CD4-positive, alpha-beta T cell (primary cell): ENCODE data around the gene NEK7. TPM values are rescaled to one million over a fixed set of nuclear protein-coding genes. Genes with fewer than 3 reads are reported as not detected.
A peak's percentile ranks its signal among the peaks of the same experiment; 100 is the strongest.

Experiments
- ATAC-seq: fragments of 200-7000 bp; cut with Tn5 transposase; one replicate; pipeline ENCODE4 v1.10.0; 2022; ENCODE audit warnings: mild to moderate bottlenecking; ENCODE audit not compliant: poor library complexity
- CTCF ChIA-PET: fragments of 350-600 bp; sonication (Branson Sonifier 250); formaldehyde crosslinking; loops from one replicate; lab custom pipeline; 2021; ENCODE audit warnings: antibody characterized with exemption, inconsistent platforms; lab: Charles Lee
- POLR2A ChIA-PET: fragments of 350-600 bp; sonication (Branson Sonifier 250); formaldehyde crosslinking; loops from one replicate; lab custom pipeline; 2021; ENCODE audit warnings: antibody characterized with exemption, inconsistent platforms; lab: Charles Lee
- DNase-seq, 14 experiments: peaks; one replicate each; pipeline ENCODE4 v3.0.0-alpha.2; 2013 to 2020; ENCODE audit warnings: mixed read lengths in 2 of 14
- H3K27ac ChIP-seq, 2 donors: one replicate each; pipeline versions ENCODE4 v1.5.1 to v1.7.0; 2013; ENCODE audit warnings: low read length in 2 of 2, low read depth in 1 of 2, mild to moderate bottlenecking in 1 of 2
- H3K27me3 ChIP-seq, 2 experiments: 1 replicate in 1 of 2; 2 replicates in 1 of 2; pipeline versions ENCODE4 v1.6.1 to v1.7.0; 2013; ENCODE audit warnings: low read length in 2 of 2, control low read depth in 1 of 2, mild to moderate bottlenecking in 1 of 2, moderate library complexity in 1 of 2; ENCODE audit not compliant: insufficient read depth in 2 of 2, control insufficient read depth in 1 of 2
- H3K36me3 ChIP-seq: one replicate; pipeline ENCODE4 v1.6.1; 2013; ENCODE audit warnings: low read length, control low read depth; ENCODE audit not compliant: insufficient read depth
- H3K4me1 ChIP-seq: one replicate; pipeline ENCODE4 v1.6.1; 2013; ENCODE audit warnings: low read length, control low read depth; ENCODE audit not compliant: insufficient read depth
- H3K4me3 ChIP-seq: one replicate; pipeline ENCODE4 v1.5.1; 2013; ENCODE audit warnings: mild to moderate bottlenecking, low read length, moderate library complexity
- H3K9me3 ChIP-seq, 2 experiments: 1 replicate in 1 of 2; 2 replicates in 1 of 2; pipeline versions ENCODE4 v1.6.1 to v1.7.0; 2013; ENCODE audit warnings: low read length in 2 of 2, mild to moderate bottlenecking in 2 of 2, control low read depth in 1 of 2, moderate library complexity in 1 of 2; ENCODE audit not compliant: control insufficient read depth in 1 of 2, insufficient read depth in 1 of 2
- H3K27ac Mint-ChIP-seq: one replicate; pipeline ENCODE4 v1.8.0; 2020; ENCODE audit warnings: mixed read lengths
- H3K27me3 Mint-ChIP-seq: one replicate; pipeline ENCODE4 v1.8.0; 2021; ENCODE audit warnings: mixed read lengths
- H3K36me3 Mint-ChIP-seq: one replicate; pipeline ENCODE4 v1.8.0; 2021; ENCODE audit warnings: low read depth, mixed read lengths
- H3K4me1 Mint-ChIP-seq: one replicate; pipeline ENCODE4 v1.8.0; 2021; ENCODE audit warnings: low read depth, mixed read lengths
- H3K4me3 Mint-ChIP-seq: one replicate; pipeline ENCODE4 v1.8.0; 2020; ENCODE audit warnings: mild to moderate bottlenecking, mixed read lengths
- H3K9me3 Mint-ChIP-seq: one replicate; pipeline ENCODE4 v1.8.0; 2020; ENCODE audit warnings: mixed read lengths
- intact Hi-C, 2 experiments: fragments of 100-400 bp; cut with DNase I in 1 of 2; cut with micrococcal nuclease in 1 of 2; formaldehyde crosslinking; loops; one replicate each; pipeline versions ENCODE4 v1.15.1 to v1.9.0; 2023 to 2025; cut with DNase I, micrococcal nuclease
- total RNA-seq, 174 experiments: library from RNA in 2 of 174; stranded (reverse) in 2 of 174; gene quantifications; one replicate each; pipeline ENCODE4 v1.2.3 and lab custom pipeline; 2021 to 2026
- TF ChIP-seq, protein P1 (sequence below): fragments of 200-600 bp; IDR thresholded peaks from one replicate; pipeline ENCODE4 v1.8.0; 2022; ENCODE audit warnings: antibody characterized with exemption, mild to moderate bottlenecking

NEK7 gene
- total RNA-seq, 2 experiments from 2014 or later = 11.8 to 13.0 TPM

DNA sequence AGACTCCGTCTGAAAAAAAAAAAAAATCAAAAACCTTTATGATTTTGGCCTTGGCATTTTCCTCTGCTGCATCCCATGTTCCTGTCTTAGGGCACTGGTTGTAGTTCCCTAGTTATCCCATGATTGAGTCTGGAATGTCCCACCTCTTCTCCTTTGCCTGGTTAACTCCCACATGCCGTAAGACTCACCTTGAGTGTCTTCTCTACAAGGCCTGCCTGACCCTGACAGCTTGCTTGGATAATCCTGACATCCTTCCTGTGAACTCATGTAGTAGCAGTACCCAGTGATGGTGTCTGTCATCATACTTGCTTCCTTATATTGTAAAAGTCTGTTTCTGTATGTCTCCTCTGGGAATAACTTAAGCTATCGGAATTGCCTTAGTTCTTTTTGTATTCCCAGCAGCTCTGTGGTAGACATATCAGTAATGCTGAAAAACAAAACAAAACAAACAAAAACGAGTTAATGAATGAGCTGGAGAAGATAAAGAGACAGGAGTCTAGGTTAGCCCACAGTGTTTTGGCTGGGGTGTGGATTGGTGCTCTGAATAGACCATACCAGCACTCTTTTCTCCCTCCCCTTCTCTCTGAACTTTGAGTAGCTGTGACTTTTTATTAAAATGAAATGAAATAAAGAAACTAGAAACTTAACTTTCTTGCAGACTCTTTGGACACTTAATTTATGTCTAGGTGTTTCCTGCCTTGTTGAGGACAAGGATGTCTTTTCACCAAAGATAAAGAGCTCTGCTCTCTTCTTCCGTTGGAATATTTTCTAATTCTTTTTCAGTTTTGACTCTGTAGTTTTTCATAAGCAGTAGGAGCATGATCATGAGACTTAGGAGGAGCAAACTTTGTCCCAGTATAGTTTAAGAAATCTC, 15.1 kb downstream of the NEK7 start:
- Histone ChIP-seq H3K9me3 (no peaks in the 10 kb centered on the region), H3K27ac (no peak overlapping the region), H3K27me3 (no peaks in the 10 kb centered on the region), H3K4me1 (peaks cover 50% of the 10 kb centered on the region), H3K36me3 (no peaks in the 10 kb centered on the region), H3K4me3 (no peak overlapping the region)
- Mint-ChIP-seq H3K4me3 (peak overlapping the region; percentile 62), H3K4me1 (peaks cover 88% of the 10 kb centered on the region), H3K27ac (peak overlapping the region; percentile 95), H3K36me3 (no peaks in the 10 kb centered on the region), H3K27me3 (no peaks in the 10 kb centered on the region), H3K9me3 (no peaks in the 10 kb centered on the region)
- DNase-seq (no peak), ATAC-seq (no peak)
- TF ChIP-seq, protein P1, sequence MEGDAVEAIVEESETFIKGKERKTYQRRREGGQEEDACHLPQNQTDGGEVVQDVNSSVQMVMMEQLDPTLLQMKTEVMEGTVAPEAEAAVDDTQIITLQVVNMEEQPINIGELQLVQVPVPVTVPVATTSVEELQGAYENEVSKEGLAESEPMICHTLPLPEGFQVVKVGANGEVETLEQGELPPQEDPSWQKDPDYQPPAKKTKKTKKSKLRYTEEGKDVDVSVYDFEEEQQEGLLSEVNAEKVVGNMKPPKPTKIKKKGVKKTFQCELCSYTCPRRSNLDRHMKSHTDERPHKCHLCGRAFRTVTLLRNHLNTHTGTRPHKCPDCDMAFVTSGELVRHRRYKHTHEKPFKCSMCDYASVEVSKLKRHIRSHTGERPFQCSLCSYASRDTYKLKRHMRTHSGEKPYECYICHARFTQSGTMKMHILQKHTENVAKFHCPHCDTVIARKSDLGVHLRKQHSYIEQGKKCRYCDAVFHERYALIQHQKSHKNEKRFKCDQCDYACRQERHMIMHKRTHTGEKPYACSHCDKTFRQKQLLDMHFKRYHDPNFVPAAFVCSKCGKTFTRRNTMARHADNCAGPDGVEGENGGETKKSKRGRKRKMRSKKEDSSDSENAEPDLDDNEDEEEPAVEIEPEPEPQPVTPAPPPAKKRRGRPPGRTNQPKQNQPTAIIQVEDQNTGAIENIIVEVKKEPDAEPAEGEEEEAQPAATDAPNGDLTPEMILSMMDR = no peak
- intact Hi-C loops = loop anchor here in 1 of 2 experiments (10.0 kb wide), 1 partner anchor 397 kb away; the partner anchor contains the start of gene DENND1B
- ChIA-PET CTCF (interaction anchor here (2.7 kb wide), 1 partner anchor 16 kb away, joined by 9 read pairs; the partner anchor contains the start of gene NEK7), POLR2A (interaction anchor here (0.6 to 15.1 kb wide), 3 partner anchors 13 to 518 kb away, joined by 3 to 160 read pairs (median 5); partner anchors contain the start of gene NEK7)

DNA sequence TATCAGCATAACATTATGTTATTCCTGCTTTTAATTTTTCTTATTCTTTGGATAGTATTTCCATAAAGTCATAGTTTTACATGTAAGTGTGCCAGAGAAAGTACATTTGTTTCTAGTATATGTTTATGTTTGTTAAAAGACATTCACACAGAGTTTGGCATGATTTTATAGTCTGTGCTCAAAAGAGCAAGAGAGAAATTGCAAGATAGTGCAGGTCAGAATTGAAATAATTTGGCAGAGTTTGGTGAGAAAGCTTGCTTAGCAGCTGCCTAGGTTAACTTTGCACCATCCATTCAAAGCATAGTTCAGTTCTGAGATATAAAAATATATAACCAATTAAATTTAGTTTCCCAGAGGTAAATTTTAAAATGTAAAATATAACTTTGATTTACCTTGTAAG, 17.0 kb downstream of the NEK7 start:
- no peaks in the 10 kb centered on the region for H3K27me3 ChIP-seq
- DNase-seq = no peak
- no peak overlapping the region for H3K27ac ChIP-seq
- TF ChIP-seq, protein P1 = no peak
- ChIA-PET CTCF (interaction anchor here (2.7 kb wide), 1 partner anchor 18 kb away, joined by 9 read pairs; the partner anchor contains the start of gene NEK7), POLR2A (interaction anchor here (4.6 to 15.1 kb wide), 2 partner anchors 13 to 15 kb away, joined by 26 to 160 read pairs; partner anchors contain the start of gene NEK7)
- Mint-ChIP-seq H3K27me3 (no peaks in the 10 kb centered on the region), H3K4me3 (no peak overlapping the region), H3K9me3 (no peaks in the 10 kb centered on the region), H3K36me3 (no peaks in the 10 kb centered on the region), H3K4me1 (peaks cover 88% of the 10 kb centered on the region), H3K27ac (peak overlapping the region; percentile 95)
- H3K36me3 ChIP-seq = no peaks in the 10 kb centered on the region
- no peak overlapping the region for H3K4me3 ChIP-seq
- peaks cover 39% of the 10 kb centered on the region for H3K4me1 ChIP-seq
- H3K9me3 ChIP-seq = no peaks in the 10 kb centered on the region
- ATAC-seq = no peak
- intact Hi-C loops = loop anchor here in 1 of 2 experiments (2.0 to 10.0 kb wide), 3 partner anchors 15 to 399 kb away; partner anchors contain the start of gene DENND1B

DNA sequence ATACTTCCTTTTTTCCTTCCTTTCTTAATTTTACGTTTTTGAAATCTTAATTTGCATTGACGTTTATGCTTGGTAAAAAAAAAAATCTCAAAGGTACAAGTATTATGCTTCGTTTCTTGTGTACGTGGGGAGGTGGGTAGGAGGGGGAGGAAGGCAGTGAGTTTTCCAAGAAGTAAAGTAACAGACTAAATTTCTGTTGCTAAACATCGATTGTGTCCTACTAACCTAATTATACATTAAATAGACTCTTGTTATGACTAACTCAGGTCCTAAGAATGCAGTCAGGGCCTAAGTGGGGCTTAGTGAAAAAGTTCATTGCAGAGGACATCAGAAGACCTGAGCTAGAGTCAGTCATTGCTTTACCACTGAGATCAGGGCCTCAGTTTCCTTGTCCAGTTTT, 17.5 kb downstream of the NEK7 start:
- H3K36me3 Mint-ChIP-seq = no peaks in the 10 kb centered on the region
- peaks cover 39% of the 10 kb centered on the region for H3K4me1 ChIP-seq
- H3K4me3 Mint-ChIP-seq = peak overlapping the region; percentile 72
- H3K27me3 ChIP-seq = no peaks in the 10 kb centered on the region
- peak overlapping the region; percentile 46 to 56 for H3K27ac ChIP-seq
- ChIA-PET POLR2A (interaction anchor here (3.1 to 15.1 kb wide), 3 partner anchors 8 to 16 kb away, joined by 21 to 160 read pairs (median 26); partner anchors contain the start of gene NEK7), CTCF (no interaction called here)
- peak; percentile 47 for ATAC-seq
- no peaks in the 10 kb centered on the region for H3K27me3 Mint-ChIP-seq
- no peaks in the 10 kb centered on the region for H3K9me3 ChIP-seq
- no peaks in the 10 kb centered on the region for H3K9me3 Mint-ChIP-seq
- H3K4me1 Mint-ChIP-seq = peaks cover 88% of the 10 kb centered on the region
- intact Hi-C loops = loop anchor here in 1 of 2 experiments (2.0 to 10.0 kb wide), 3 partner anchors 15 to 399 kb away; partner anchors contain the start of gene DENND1B
- no peaks in the 10 kb centered on the region for H3K36me3 ChIP-seq
- TF ChIP-seq, protein P1 = no peak
- peak overlapping the region; percentile 95 for H3K27ac Mint-ChIP-seq
- peak in 4 of 14 experiments; percentile 22 to 50 (median 48) for DNase-seq
- H3K4me3 ChIP-seq = no peak overlapping the region
